H1 (cell line): ENCODE data around the gene PRR23E. TPM values are rescaled to one million over a fixed set of nuclear protein-coding genes. Genes with fewer than 3 reads are reported as not detected.

ENCODE experiments used
- ATF2 ChIP-seq: IDR thresholded peaks from 2 replicates; pipeline ENCODE4 v1.6.1; 2012; ENCODE audit warnings: low read length, inconsistent platforms
- CHD7 ChIP-seq: fragments of 300-600 bp; sonication (generic); IDR thresholded peaks from 2 replicates; pipeline ENCODE4 v1.7.1; 2012; ENCODE audit warnings: low read length, moderate library complexity, mild to moderate bottlenecking, inconsistent platforms; ENCODE audit not compliant: insufficient replicate concordance
- CTCF ChIP-seq, 3 experiments: IDR thresholded peaks; 1 replicate in 2 of 3; 2 replicates in 1 of 3; pipeline versions ENCODE4 v1.5.1 to v1.6.1; 2011; ENCODE audit warnings: low read length in 3 of 3, mild to moderate bottlenecking in 3 of 3, inconsistent platforms in 2 of 3, low read depth in 1 of 3, moderate library complexity in 1 of 3; ENCODE audit not compliant: insufficient read depth in 1 of 3; ENCODE audit errors: control extremely low read depth in 1 of 3
- RXRA ChIP-seq: IDR thresholded peaks from 2 replicates; pipeline ENCODE4 v1.6.1; 2011; ENCODE audit warnings: low read depth, mild to moderate bottlenecking, low read length, moderate library complexity; ENCODE audit not compliant: insufficient read depth
- SIX5 ChIP-seq: IDR thresholded peaks from 2 replicates; pipeline ENCODE4 v1.6.1; 2011; ENCODE audit warnings: mild to moderate bottlenecking, low read depth, low read length
- TEAD4 ChIP-seq: IDR thresholded peaks from 2 replicates; pipeline ENCODE4 v1.6.1; 2012; ENCODE audit warnings: low read depth, low read length, inconsistent platforms, mixed read lengths
- polyA plus RNA-seq, 7 experiments: library from polyadenylated mRNA; depleted of rRNA in 3 of 7; stranded (reverse) in 5 of 7; unstranded in 2 of 7; fragments of >200 nt in 5 of 7; fragments of 200-250 nt in 2 of 7; gene quantifications; 1 replicate in 5 of 7; 2 replicates in 1 of 7; 4 replicates in 1 of 7; pipeline versions ENCODE4 v1.2.1 to v1.2.3, GENCODE V29; 2011 to 2013; ENCODE audit warnings: missing spikeins in 2 of 7, mixed read lengths in 2 of 7
- total RNA-seq: library from RNA; stranded (reverse); fragmentation: NEBNext Ultra II Directional; extraction: Animal tissue kit (Norgen Biotek cat#: 25700); gene quantifications from 2 replicates; pipeline ENCODE4 v1.2.1, GENCODE V29; 2021

Gene PRR23E
- total and polyA plus RNA-seq, 2 of the 8 experiments (the other 6 are each of a cell fraction or from before 2014, with no cell fraction given) = not detected

GRCh38 chr3:127173516-127174166 lies 19.3 kb upstream of the PRR23E start (continued):
- no peak for TF ChIP-seq CHD7
- TF ChIP-seq TEAD4 = no peak
- TF ChIP-seq SIX5 = no peak
- no peak for TF ChIP-seq ATF2
- TF ChIP-seq CTCF (IDR thresholded peaks at IDR 0.05; ENCODE audit: control extremely low read depth in 1 of 3, insufficient read depth in 1 of 3, low read depth in 1 of 3, low read length in 3 of 3) = no peak
- TF ChIP-seq RXRA = no peak
